Suprapubic skin (tissue), 3 donors: Measurements from ENCODE around the gene FGF22.

ENCODE experiments used
- POLR2A ChIP-seq, 2 donors: fragments of 450-650 bp; IDR thresholded peaks; one replicate each; pipeline ENCODE4 v1.6.1; 2017; ENCODE audit warnings: antibody characterized with exemption in 2 of 2, mild to moderate bottlenecking in 2 of 2, moderate library complexity in 2 of 2
- TF ChIP-seq, protein P1 (sequence below), 2 donors: fragments of 200-600 bp in 1 of 2; fragments of 450-650 bp in 1 of 2; sonication (generic) in 1 of 2; IDR thresholded peaks; one replicate each; pipeline ENCODE4 v1.5.1; 2016 to 2019; ENCODE audit warnings: antibody characterized with exemption in 2 of 2, mild to moderate bottlenecking in 1 of 2, moderate library complexity in 1 of 2

DNA sequence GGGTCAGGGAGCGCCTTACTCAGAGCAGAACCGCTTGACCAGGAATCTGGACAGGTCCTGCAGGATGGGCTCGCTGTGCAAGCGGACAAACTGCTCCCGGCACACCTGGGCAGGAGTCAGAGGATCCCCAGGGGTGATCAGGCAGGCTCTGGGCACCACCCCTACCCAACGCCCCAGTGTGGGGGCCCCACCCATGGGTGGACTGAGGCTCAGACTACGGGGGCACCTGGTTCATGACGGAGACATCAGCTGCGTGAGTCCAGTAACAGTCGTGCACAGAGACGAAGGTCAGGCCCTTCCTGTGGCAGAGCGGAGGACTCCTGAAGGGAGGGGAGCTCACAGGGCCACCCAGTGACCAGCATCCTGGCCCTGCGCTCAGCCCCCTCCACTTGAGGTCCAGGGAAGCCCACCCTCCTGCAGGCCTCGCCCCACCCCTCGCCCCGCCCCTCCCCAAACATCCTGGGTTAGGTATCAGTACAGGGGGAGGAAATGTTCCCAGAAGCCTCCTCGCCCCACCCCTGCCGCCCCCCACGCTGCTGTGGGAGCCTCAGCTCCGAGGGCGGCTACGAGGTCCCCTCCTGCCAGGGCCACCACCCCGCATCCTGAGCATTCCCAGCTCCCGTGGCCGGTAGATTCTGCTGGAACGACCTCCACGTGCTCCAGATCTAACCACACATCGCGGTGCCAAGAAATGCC, 22.0 kb upstream of the FGF22 start:
- TF ChIP-seq, protein P1, sequence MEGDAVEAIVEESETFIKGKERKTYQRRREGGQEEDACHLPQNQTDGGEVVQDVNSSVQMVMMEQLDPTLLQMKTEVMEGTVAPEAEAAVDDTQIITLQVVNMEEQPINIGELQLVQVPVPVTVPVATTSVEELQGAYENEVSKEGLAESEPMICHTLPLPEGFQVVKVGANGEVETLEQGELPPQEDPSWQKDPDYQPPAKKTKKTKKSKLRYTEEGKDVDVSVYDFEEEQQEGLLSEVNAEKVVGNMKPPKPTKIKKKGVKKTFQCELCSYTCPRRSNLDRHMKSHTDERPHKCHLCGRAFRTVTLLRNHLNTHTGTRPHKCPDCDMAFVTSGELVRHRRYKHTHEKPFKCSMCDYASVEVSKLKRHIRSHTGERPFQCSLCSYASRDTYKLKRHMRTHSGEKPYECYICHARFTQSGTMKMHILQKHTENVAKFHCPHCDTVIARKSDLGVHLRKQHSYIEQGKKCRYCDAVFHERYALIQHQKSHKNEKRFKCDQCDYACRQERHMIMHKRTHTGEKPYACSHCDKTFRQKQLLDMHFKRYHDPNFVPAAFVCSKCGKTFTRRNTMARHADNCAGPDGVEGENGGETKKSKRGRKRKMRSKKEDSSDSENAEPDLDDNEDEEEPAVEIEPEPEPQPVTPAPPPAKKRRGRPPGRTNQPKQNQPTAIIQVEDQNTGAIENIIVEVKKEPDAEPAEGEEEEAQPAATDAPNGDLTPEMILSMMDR (IDR thresholded peaks at IDR 0.05): no peak
- TF ChIP-seq POLR2A (IDR thresholded peaks at IDR 0.05): no peak
